ENCODE measurements around the gene PPHLN1.

The PPHLN1 gene

DNA sequence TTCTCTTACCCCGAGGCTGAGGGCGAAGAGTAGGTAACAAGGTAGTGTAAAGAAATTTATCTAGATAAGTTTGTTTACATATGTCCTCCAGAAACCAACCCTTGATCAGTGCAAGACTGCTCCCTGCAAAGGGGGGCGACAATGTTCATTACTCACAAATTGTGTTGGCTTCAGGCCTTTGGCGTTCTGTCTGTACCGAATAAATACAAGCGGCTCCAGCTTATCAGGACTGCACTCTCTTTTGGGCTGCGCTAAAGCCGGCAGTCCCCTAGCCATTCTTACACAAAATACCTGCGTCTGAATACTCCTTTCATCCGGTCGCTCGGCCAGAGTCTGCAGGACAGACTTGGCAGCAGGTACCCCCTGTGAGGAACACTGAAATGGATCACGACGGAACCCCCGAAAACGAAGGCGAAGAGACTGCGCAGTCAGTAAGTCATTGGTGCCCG, 116.4 kb downstream of the PPHLN1 start:
- no peak overlapping the region for H3K27ac ChIP-seq (ENCODE audit: low read depth, low read length)
- H3K79me2 ChIP-seq (ENCODE audit: control insufficient read depth, insufficient read depth, low read length, unreplicated experiment) = no peaks in the 10 kb centered on the region
- H3K36me3 ChIP-seq (ENCODE audit: insufficient read depth, low read length) = peaks cover 29% of the 10 kb centered on the region
- H3K27me3 ChIP-seq (ENCODE audit: insufficient read depth, low read length) = no peaks in the 10 kb centered on the region
- H3K4me1 ChIP-seq (ENCODE audit: control insufficient read depth, insufficient read depth, low read length, unreplicated experiment) = peaks cover 9% of the 10 kb centered on the region
- H3K4me3 ChIP-seq (ENCODE audit: low read depth, low read length) = no peak overlapping the region
- no peak overlapping the region for H2AFZ ChIP-seq (ENCODE audit: low read length, unreplicated experiment)

DNA sequence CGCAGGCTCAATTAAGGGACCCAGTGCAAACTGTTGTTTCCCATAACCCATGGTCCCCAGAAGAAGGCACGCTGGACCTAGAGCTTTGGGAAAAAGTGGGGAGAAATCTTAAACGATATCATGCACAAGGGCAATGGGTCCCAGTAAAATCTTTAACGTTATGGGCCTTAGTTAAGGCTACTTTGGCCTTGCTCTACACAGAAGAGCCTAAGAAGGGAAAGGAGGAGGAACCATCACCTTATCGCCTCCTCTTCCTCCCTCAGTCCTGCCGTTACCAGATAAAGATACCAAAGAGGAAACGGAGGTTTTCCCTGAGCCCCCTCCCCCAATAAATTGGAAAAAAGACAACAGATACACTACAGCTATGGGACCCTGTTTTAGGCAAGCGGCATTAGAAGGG, 116.9 kb downstream of the PPHLN1 start:
- no peaks in the 10 kb centered on the region for H3K27me3 ChIP-seq (ENCODE audit: insufficient read depth, low read length)
- H2AFZ ChIP-seq (ENCODE audit: low read length, unreplicated experiment) = no peak overlapping the region
- no peak overlapping the region for H3K4me3 ChIP-seq (ENCODE audit: low read depth, low read length)
- H3K27ac ChIP-seq (ENCODE audit: low read depth, low read length) = no peak overlapping the region
- no peaks in the 10 kb centered on the region for H3K79me2 ChIP-seq (ENCODE audit: control insufficient read depth, insufficient read depth, low read length, unreplicated experiment)
- peaks cover 29% of the 10 kb centered on the region for H3K36me3 ChIP-seq (ENCODE audit: insufficient read depth, low read length)
- H3K4me1 ChIP-seq (ENCODE audit: control insufficient read depth, insufficient read depth, low read length, unreplicated experiment) = peaks cover 14% of the 10 kb centered on the region

DNA sequence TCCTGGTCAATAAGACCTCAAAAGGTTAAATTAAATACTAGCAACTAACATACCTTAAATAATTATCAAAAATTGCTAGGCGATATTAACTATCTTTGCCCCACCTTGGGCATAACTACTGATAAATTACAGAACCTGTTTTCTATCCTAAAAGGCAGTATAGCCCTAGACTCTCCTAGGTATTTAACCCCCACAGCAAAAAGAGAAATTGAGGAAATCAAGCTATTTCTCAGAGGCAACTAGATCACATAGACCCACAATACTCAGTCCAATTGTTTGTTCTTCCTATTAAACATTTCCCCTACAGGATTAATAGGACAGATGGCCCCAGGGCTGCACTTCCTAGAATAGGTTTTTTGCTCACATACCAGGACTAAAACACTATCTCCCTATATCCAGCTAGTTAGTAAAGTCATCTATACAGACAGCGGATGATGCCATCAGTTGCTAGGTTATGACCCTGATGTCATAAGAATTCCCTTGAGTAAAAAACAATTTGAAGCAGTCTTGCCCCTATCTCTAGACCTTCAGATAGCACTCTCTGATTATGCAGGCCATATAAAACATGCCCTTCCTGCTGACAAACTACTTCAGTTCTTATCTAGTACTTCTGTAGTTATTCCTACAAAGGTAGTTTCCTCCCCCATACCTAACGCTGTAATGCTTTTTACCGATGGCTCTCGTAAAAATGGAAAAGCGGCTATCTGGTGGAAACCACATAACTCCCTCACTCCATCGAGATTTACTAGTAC, 118.4 kb downstream of the PPHLN1 start:
- no peak overlapping the region for H3K4me3 ChIP-seq (ENCODE audit: low read depth, low read length)
- H3K27me3 ChIP-seq (ENCODE audit: insufficient read depth, low read length) = no peaks in the 10 kb centered on the region
- H3K27ac ChIP-seq (ENCODE audit: low read depth, low read length) = no peak overlapping the region
- H3K4me1 ChIP-seq (ENCODE audit: control insufficient read depth, insufficient read depth, low read length, unreplicated experiment) = peaks cover 16% of the 10 kb centered on the region
- no peaks in the 10 kb centered on the region for H3K79me2 ChIP-seq (ENCODE audit: control insufficient read depth, insufficient read depth, low read length, unreplicated experiment)
- H3K36me3 ChIP-seq (ENCODE audit: insufficient read depth, low read length) = peaks cover 37% of the 10 kb centered on the region
- no peak overlapping the region for H2AFZ ChIP-seq (ENCODE audit: low read length, unreplicated experiment)

GRCh38 chr12:42445891-42446290, 119.9 kb downstream of the PPHLN1 start:
- H3K27me3 ChIP-seq (ENCODE audit: insufficient read depth, low read length) = no peaks in the 10 kb centered on the region
- H3K4me3 ChIP-seq (ENCODE audit: low read depth, low read length) = no peak overlapping the region
- no peak overlapping the region for H3K27ac ChIP-seq (ENCODE audit: low read depth, low read length)
- H2AFZ ChIP-seq (ENCODE audit: low read length, unreplicated experiment) = no peak overlapping the region
- peaks cover 25% of the 10 kb centered on the region for H3K4me1 ChIP-seq (ENCODE audit: control insufficient read depth, insufficient read depth, low read length, unreplicated experiment)
- H3K36me3 ChIP-seq (ENCODE audit: insufficient read depth, low read length) = peaks cover 37% of the 10 kb centered on the region
- H3K79me2 ChIP-seq (ENCODE audit: control insufficient read depth, insufficient read depth, low read length, unreplicated experiment) = no peaks in the 10 kb centered on the region

- Histone ChIP-seq H3K4me1 (ENCODE audit: control insufficient read depth, insufficient read depth, low read length, unreplicated experiment) (peaks cover 25% of the 10 kb centered on the region), H2AFZ (ENCODE audit: low read length, unreplicated experiment) (no peak overlapping the region), H3K27me3 (ENCODE audit: insufficient read depth, low read length) (no peaks in the 10 kb centered on the region), H3K4me3 (ENCODE audit: low read depth, low read length) (no peak overlapping the region), H3K36me3 (ENCODE audit: insufficient read depth, low read length) (peaks cover 29% of the 10 kb centered on the region), H3K27ac (ENCODE audit: low read depth, low read length) (no peak overlapping the region), H3K79me2 (ENCODE audit: control insufficient read depth, insufficient read depth, low read length, unreplicated experiment) (no peaks in the 10 kb centered on the region)
Observed at GRCh38 chr12:42446761-42447160, 120.8 kb downstream of the PPHLN1 start.

DNA sequence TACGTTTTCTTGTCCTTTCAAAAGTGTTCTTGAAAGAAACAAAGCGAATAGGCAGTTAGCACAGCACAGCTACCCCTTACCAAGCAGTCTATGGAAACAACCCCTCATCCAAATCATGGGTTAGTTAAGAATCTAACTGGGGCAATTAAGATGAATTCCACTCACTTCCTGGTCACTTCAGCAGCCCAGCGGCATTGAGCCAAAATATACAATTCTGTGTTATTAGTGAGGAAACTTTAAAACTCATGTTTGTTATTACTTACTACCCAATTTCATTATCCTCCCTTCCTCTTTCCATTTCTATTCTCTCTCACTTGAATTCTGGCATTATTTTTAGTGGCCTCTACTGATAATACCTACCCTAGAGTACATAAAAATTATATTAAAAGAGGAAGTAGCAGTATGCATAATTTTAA, 121.4 kb downstream of the PPHLN1 start:
- Histone ChIP-seq H2AFZ (ENCODE audit: low read length, unreplicated experiment) (no peak overlapping the region), H3K27me3 (ENCODE audit: insufficient read depth, low read length) (no peaks in the 10 kb centered on the region), H3K4me1 (ENCODE audit: control insufficient read depth, insufficient read depth, low read length, unreplicated experiment) (peaks cover 25% of the 10 kb centered on the region), H3K27ac (ENCODE audit: low read depth, low read length) (no peak overlapping the region), H3K36me3 (ENCODE audit: insufficient read depth, low read length) (peaks cover 23% of the 10 kb centered on the region), H3K79me2 (ENCODE audit: control insufficient read depth, insufficient read depth, low read length, unreplicated experiment) (no peaks in the 10 kb centered on the region), H3K4me3 (ENCODE audit: low read depth, low read length) (no peak overlapping the region)

DNA sequence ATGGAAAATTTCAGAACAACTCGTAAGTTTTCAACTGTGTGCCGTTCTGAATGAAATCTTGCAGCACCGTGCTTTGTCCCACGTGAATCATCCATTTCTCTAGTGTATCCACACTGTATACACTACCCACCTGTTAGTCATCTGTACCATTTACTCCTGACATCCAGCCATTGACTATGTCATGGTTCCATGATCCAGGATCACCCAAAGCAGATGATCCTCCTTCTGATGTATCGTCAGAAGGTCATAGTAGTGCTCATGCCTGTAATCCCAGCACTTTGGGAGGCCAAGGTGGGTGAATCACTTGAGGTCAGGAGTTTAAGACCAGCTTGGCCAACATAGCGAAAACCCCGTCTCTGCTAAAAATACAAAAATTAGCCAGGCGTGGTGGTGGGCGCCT, 122.9 kb downstream of the PPHLN1 start:
- H3K27ac ChIP-seq (ENCODE audit: low read depth, low read length) = no peak overlapping the region
- H3K4me1 ChIP-seq (ENCODE audit: control insufficient read depth, insufficient read depth, low read length, unreplicated experiment) = peaks cover 25% of the 10 kb centered on the region
- peaks cover 9% of the 10 kb centered on the region for H3K36me3 ChIP-seq (ENCODE audit: insufficient read depth, low read length)
- no peak overlapping the region for H3K4me3 ChIP-seq (ENCODE audit: low read depth, low read length)
- no peak overlapping the region for H2AFZ ChIP-seq (ENCODE audit: low read length, unreplicated experiment)
- H3K79me2 ChIP-seq (ENCODE audit: control insufficient read depth, insufficient read depth, low read length, unreplicated experiment) = no peaks in the 10 kb centered on the region
- H3K27me3 ChIP-seq (ENCODE audit: insufficient read depth, low read length) = no peaks in the 10 kb centered on the region

- Histone ChIP-seq H3K79me2 (ENCODE audit: control insufficient read depth, insufficient read depth, low read length, unreplicated experiment) (no peaks in the 10 kb centered on the region), H2AFZ (ENCODE audit: low read length, unreplicated experiment) (no peak overlapping the region), H3K4me3 (ENCODE audit: low read depth, low read length) (no peak overlapping the region), H3K4me1 (ENCODE audit: control insufficient read depth, insufficient read depth, low read length, unreplicated experiment) (peaks cover 25% of the 10 kb centered on the region), H3K27ac (ENCODE audit: low read depth, low read length) (no peak overlapping the region), H3K27me3 (ENCODE audit: insufficient read depth, low read length) (no peaks in the 10 kb centered on the region), H3K36me3 (ENCODE audit: insufficient read depth, low read length) (peaks cover 8% of the 10 kb centered on the region)
Observed at GRCh38 chr12:42450248-42450647, 124.3 kb downstream of the PPHLN1 start.

DNA sequence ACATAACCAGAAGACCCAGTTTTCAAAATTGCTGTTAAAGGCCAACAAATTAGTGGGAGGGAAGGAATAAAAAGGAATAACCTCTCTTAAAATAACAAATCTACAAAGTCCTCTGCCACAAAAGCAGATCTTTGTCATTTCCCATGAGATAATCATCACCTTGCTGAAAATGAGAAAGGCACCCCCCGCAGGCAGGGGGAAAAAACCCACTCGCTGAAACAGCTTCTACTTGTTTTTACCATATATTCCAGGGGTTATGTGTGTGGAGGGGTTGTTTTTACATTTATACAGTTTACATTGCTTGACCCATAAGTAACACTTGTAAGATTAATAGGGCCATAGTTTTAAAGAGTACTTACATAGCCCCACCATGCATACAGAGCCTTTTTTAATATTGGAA, 132.6 kb downstream of the PPHLN1 start:
- Histone ChIP-seq H3K4me3 (ENCODE audit: low read depth, low read length) (no peak overlapping the region), H3K36me3 (ENCODE audit: insufficient read depth, low read length) (no peaks in the 10 kb centered on the region), H3K27ac (ENCODE audit: low read depth, low read length) (no peak overlapping the region), H3K27me3 (ENCODE audit: insufficient read depth, low read length) (no peaks in the 10 kb centered on the region), H2AFZ (ENCODE audit: low read length, unreplicated experiment) (no peak overlapping the region), H3K4me1 (ENCODE audit: control insufficient read depth, insufficient read depth, low read length, unreplicated experiment) (no peaks in the 10 kb centered on the region), H3K79me2 (ENCODE audit: control insufficient read depth, insufficient read depth, low read length, unreplicated experiment) (no peaks in the 10 kb centered on the region)

- H3K4me1 ChIP-seq (ENCODE audit: control insufficient read depth, insufficient read depth, low read length, unreplicated experiment) = no peaks in the 10 kb centered on the region
- no peaks in the 10 kb centered on the region for H3K79me2 ChIP-seq (ENCODE audit: control insufficient read depth, insufficient read depth, low read length, unreplicated experiment)
- H3K27me3 ChIP-seq (ENCODE audit: insufficient read depth, low read length) = no peaks in the 10 kb centered on the region
- no peaks in the 10 kb centered on the region for H3K36me3 ChIP-seq (ENCODE audit: insufficient read depth, low read length)
- no peak overlapping the region for H3K27ac ChIP-seq (ENCODE audit: low read depth, low read length)
- H3K4me3 ChIP-seq (ENCODE audit: low read depth, low read length) = no peak overlapping the region
- no peak overlapping the region for H2AFZ ChIP-seq (ENCODE audit: low read length, unreplicated experiment)
Observed at GRCh38 chr12:42459336-42459847, 133.4 kb downstream of the PPHLN1 start.

DNA sequence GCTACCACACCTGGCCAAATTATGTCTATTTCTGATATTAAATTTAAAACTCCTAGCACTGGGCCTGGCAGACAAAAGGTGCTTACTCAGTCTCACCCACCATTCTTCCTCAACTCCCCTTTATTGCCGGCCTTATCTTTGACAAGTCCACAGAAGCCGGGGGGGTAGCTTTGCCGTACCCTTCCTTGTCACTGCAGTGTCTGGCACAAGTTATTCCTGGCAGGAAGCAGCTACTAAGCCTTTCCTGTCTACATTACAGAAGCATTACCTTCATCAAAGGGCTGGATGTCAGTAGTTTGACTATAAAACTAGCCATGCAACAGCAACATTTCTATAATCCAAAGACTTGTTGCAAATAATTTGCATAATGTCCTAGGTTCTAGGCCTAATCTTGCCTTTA, 136.5 kb downstream of the PPHLN1 start:
- Histone ChIP-seq H3K27me3 (ENCODE audit: insufficient read depth, low read length) (no peaks in the 10 kb centered on the region), H3K4me3 (ENCODE audit: low read depth, low read length) (no peak overlapping the region), H3K4me1 (ENCODE audit: control insufficient read depth, insufficient read depth, low read length, unreplicated experiment) (no peaks in the 10 kb centered on the region), H3K79me2 (ENCODE audit: control insufficient read depth, insufficient read depth, low read length, unreplicated experiment) (no peaks in the 10 kb centered on the region), H2AFZ (ENCODE audit: low read length, unreplicated experiment) (no peak overlapping the region), H3K36me3 (ENCODE audit: insufficient read depth, low read length) (no peaks in the 10 kb centered on the region), H3K27ac (ENCODE audit: low read depth, low read length) (no peak overlapping the region)

All from ACC112 (cell line).